ENCODE results near the gene NCAPH2.

The NCAPH2 gene

DNA sequence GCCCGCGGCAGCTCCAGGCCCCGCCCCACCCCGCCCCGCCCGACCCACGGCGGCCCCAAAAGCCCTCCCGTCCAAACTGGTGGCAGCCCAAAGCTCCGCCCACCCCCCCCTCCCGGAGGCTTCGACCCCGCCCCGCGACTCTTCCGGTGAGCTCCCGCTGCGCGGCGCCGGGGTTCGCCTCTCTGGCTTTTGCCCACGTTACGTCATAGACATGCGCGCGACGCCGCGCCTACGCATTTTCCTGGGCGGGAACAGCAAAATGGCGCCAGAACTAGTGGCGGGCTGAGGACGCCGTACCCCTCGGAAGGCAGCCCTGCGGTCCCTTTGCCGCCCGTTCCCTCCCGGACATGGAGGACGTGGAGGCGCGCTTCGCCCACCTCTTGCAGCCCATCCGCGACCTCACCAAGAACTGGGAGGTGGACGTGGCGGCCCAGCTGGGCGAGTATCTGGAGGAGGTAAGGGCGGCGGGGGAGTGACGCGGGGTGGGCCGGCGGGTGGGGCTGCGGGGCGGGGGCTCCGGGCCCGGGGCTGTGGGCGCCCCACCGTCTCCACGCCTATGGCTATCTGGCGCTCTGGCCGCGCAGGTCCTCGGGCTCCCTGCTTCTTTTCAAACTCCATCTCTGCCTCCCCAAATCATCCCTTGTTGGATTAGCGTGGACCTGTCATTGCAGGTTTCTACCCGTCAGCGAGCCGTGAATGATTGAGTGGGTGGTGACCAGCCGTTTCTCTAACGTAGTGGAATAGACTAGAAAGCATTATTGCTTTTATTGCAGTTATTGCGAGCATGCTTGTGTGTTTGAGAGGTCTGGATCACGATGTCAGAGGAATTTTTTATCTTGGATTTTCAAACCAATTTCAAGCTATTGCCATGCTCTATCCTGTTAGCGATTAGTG lies at the start of gene NCAPH2:
Gene NCAPH2, plus strand, starts transcription at position 234 of the 894 bp plus-strand sequence. Its CDS starts 114 bp downstream, at position 348.
- peak; percentile 95 for DNase-seq (ENCODE audit: low read depth)
- peak within 1 kb of the TSS; percentile 95 for H3K4me3 ChIP-seq (ENCODE audit: control insufficient read depth, low read depth, low read length)
- TF ChIP-seq, protein P1, sequence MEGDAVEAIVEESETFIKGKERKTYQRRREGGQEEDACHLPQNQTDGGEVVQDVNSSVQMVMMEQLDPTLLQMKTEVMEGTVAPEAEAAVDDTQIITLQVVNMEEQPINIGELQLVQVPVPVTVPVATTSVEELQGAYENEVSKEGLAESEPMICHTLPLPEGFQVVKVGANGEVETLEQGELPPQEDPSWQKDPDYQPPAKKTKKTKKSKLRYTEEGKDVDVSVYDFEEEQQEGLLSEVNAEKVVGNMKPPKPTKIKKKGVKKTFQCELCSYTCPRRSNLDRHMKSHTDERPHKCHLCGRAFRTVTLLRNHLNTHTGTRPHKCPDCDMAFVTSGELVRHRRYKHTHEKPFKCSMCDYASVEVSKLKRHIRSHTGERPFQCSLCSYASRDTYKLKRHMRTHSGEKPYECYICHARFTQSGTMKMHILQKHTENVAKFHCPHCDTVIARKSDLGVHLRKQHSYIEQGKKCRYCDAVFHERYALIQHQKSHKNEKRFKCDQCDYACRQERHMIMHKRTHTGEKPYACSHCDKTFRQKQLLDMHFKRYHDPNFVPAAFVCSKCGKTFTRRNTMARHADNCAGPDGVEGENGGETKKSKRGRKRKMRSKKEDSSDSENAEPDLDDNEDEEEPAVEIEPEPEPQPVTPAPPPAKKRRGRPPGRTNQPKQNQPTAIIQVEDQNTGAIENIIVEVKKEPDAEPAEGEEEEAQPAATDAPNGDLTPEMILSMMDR (conservative IDR thresholded peaks at IDR 0.05; ENCODE audit: control insufficient read depth, insufficient read depth, low read depth, low read length), result no peak

DNA sequence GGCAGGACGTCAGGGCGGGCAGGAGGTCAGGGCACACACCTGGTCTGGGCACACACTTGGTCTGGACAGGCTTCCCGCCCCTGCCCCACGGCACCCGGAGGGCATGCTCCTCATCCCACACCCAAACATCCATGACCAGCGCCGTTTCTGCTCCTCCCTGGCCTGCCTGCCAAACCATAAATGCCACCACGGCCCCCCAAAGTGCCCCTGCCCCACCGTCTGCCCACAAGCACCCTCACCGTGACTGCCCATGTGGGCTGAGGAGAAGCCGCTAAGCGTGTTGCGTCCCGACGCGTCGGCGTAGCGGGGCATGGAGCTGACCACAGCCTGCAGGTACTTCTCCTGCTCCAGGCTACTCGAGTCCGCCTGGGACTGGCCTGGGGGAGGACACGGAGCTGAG lies 49.0 kb upstream of the NCAPH2 start:
- no peak for DNase-seq (ENCODE audit: low read depth)
- TF ChIP-seq, protein P1 (conservative IDR thresholded peaks at IDR 0.05; ENCODE audit: control insufficient read depth, insufficient read depth, low read depth, low read length), result no peak
- H3K4me3 ChIP-seq (ENCODE audit: control insufficient read depth, low read depth, low read length), result no peak overlapping the region

DNA sequence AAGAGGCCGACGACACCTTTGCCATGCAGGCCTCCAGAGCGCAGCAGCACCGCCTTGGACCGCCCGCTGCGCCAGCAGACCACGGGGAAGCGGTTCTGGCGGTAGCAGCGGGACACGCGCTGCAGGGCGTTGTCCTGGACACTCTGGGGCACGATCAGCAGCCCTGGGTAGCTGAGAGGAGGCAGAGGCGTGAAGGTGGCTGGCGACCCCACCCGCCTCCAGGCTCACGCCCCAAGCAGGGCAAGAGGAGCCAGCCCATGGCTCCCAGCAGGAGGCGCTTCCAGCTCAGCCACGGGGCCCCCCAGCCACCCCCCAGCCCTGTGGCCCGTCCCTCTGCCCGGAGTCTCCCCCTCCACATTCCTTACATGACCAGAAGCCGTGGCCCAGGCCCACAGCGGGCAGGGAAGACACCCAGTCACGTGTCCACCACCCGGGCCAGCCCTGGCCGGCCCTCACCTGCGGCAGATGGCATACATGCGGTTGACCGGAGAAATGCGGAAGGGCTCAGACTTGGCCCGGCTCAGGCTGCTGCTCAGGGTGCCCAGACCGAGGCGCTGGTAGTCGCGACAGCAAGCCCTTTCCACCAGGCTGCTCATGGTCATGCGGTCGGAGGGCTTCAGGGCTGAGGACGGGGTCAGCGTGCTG lies 48.4 kb upstream of the NCAPH2 start:
- no peak overlapping the region for H3K4me3 ChIP-seq (ENCODE audit: control insufficient read depth, low read depth, low read length)
- DNase-seq (ENCODE audit: low read depth), result no peak
- TF ChIP-seq, protein P1 (conservative IDR thresholded peaks at IDR 0.05; ENCODE audit: control insufficient read depth, insufficient read depth, low read depth, low read length), result no peak

DNA sequence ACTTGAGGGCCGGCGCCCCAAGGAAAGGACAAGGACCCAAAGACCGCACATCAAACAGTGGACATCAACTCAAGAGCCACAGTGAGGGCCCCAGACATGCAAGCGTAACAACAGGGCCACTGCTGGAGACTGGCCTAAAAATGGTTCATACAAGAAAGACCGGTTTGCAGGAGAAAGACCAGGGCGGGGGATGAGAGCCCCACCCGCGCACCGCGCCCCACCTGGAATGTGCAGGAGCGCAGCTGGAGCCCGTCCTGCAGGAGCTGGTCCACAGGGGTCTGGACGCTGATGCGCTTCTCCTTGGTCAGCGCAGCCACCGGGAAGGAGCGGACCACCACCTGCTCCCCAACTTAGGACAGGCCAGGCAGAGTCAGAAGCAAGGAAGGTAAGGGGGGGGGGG lies 47.1 kb upstream of the NCAPH2 start:
- TF ChIP-seq, protein P1 (conservative IDR thresholded peaks at IDR 0.05; ENCODE audit: control insufficient read depth, insufficient read depth, low read depth, low read length), result no peak
- no peak for DNase-seq (ENCODE audit: low read depth)
- H3K4me3 ChIP-seq (ENCODE audit: control insufficient read depth, low read depth, low read length), result no peak overlapping the region

DNA sequence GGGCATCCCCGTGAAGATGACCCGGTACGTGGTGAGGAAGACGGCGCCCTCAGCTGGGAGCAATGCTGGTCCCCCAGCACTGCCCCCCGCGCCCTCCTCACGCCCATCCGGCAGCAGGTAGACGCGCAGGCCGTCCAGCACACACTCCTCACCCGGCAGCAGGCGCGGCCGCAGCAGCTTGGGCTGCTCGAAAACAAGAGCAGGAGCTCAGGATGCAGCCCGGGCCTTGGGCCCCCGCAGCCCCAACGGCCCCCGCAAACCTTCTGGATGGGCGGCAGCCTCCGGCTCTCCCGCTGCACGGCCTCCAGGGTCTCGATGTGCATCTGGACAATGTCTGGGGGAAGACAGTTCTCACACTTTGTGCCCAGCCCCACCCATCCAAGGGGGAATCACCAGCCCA lies 46.5 kb upstream of the NCAPH2 start:
- no peak for DNase-seq (ENCODE audit: low read depth)
- TF ChIP-seq, protein P1 (conservative IDR thresholded peaks at IDR 0.05; ENCODE audit: control insufficient read depth, insufficient read depth, low read depth, low read length), result no peak
- H3K4me3 ChIP-seq (ENCODE audit: control insufficient read depth, low read depth, low read length), result no peak overlapping the region

DNA sequence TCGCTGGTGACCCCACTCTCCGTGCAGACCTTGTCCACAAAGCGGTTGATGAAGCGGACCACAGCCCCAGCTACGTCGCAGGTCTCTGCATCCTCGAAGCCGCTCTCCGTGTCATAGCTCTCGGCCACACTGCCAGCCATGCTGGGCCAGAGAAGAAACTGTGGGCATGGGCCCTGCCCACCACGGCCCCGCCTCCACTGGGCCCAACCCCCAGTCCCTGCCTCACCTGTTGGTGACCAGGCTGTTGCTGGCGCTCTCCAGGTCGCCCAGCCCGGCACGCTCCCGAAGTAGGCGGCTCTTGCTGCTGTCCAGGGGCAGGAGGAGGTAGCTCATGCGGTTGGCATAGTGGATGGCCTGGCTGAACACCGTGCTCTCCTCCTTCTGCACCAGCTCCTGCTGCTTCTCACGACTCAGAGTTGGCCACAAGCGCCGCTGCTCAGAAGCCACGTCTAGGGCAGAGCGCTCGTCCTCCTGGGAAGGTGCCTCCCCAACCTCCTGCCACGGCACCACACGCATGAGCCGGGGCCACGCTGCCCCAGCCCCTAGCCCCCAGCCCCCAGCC lies 46.0 kb upstream of the NCAPH2 start:
- DNase-seq (ENCODE audit: low read depth), result no peak
- no peak overlapping the region for H3K4me3 ChIP-seq (ENCODE audit: control insufficient read depth, low read depth, low read length)

More for the DNA sequence above, 46.0 kb upstream of the NCAPH2 start:
- TF ChIP-seq, protein P1 (conservative IDR thresholded peaks at IDR 0.05; ENCODE audit: control insufficient read depth, insufficient read depth, low read depth, low read length), result no peak

Data from fibroblast of mammary gland (primary cell).